HEK293 (cell line): ENCODE measurements around the gene DSG2.

Experiments used
- CTCF ChIA-PET: fragments of 350-600 bp; formaldehyde crosslinking; extraction: SDS; loops from one replicate; lab custom pipeline; 2021; ENCODE audit warnings: antibody characterized with exemption; lab: Yijun Ruan, JAX
- POLR2A ChIA-PET: fragments of 300-600 bp; formaldehyde crosslinking; extraction: SDS; loops from one replicate; lab custom pipeline; 2020; ENCODE audit warnings: antibody characterized with exemption, inconsistent platforms; lab: Yijun Ruan, JAX
- H3K27ac ChIP-seq: fragments of 200-500 bp; sonication (Bioruptor generic); 2 replicates; pipeline ENCODE4 v1.5.1; 2014; ENCODE audit warnings: low read depth, low read length, control low read depth, inconsistent platforms; ENCODE audit errors: extremely low read depth
- H3K36me3 ChIP-seq, 2 experiments: fragments of 200-500 bp in 1 of 2; sonication (Bioruptor generic) in 1 of 2; 1 replicate in 1 of 2; 2 replicates in 1 of 2; pipeline ENCODE4 v1.5.1; 2014 to 2017; ENCODE audit warnings: inconsistent platforms in 2 of 2, low read length in 2 of 2; ENCODE audit not compliant: control insufficient read depth in 2 of 2, insufficient read depth in 1 of 2
- H3K4me1 ChIP-seq: fragments of 200-500 bp; sonication (Bioruptor generic); 2 replicates; pipeline ENCODE4 v1.5.1; 2014; ENCODE audit warnings: mild to moderate bottlenecking, low read length, inconsistent platforms; ENCODE audit not compliant: control insufficient read depth, insufficient read depth
- H3K4me3 ChIP-seq: 2 replicates; pipeline ENCODE4 v1.5.1; 2011; ENCODE audit warnings: low read depth, mild to moderate bottlenecking, control low read depth, low read length, moderate library complexity
- H3K9me3 ChIP-seq: fragments of 200-500 bp; sonication (Bioruptor generic); 2 replicates; pipeline ENCODE4 v1.5.1; 2014; ENCODE audit warnings: low read depth, low read length, inconsistent platforms; ENCODE audit not compliant: control insufficient read depth, insufficient read depth
- ELK4 ChIP-seq: IDR thresholded peaks from 2 replicates; pipeline ENCODE4 v1.6.1; 2011; ENCODE audit warnings: mild to moderate bottlenecking, low read depth, low read length, borderline replicate concordance
- TCF7L2 ChIP-seq: IDR thresholded peaks from 2 replicates; pipeline ENCODE4 v1.6.1; 2011; ENCODE audit warnings: low read depth, mild to moderate bottlenecking, inconsistent platforms, low read length, moderate library complexity, borderline replicate concordance
- TSHZ1 ChIP-seq: fragments of 450-650 bp; formaldehyde crosslinking; IDR thresholded peaks from 2 replicates; pipeline ENCODE4 v1.5.1; 2016; ENCODE audit warnings: missing biosample characterization, missing genetic modification characterization, borderline replicate concordance
- ZNF112 ChIP-seq: fragments of 450-650 bp; formaldehyde crosslinking; IDR thresholded peaks from 2 replicates; pipeline ENCODE4 v1.5.0; 2017; ENCODE audit warnings: missing biosample characterization, missing genetic modification characterization
- ZNF292 ChIP-seq: fragments of 450-650 bp; formaldehyde crosslinking; IDR thresholded peaks from 2 replicates; pipeline ENCODE4 v1.5.1; 2016; ENCODE audit warnings: low read depth, missing biosample characterization, missing genetic modification characterization, borderline replicate concordance
- ZNF354C ChIP-seq: fragments of 450-650 bp; formaldehyde crosslinking; IDR thresholded peaks from 2 replicates; pipeline ENCODE4 v1.5.1; 2016; ENCODE audit warnings: missing biosample characterization, missing genetic modification characterization, low read depth, borderline replicate concordance
- ZNF398 ChIP-seq: fragments of 450-650 bp; formaldehyde crosslinking; IDR thresholded peaks from 2 replicates; pipeline ENCODE4 v1.5.1; 2017; ENCODE audit warnings: missing biosample characterization, missing genetic modification characterization
- ZNF449 ChIP-seq: fragments of 450-650 bp; formaldehyde crosslinking; IDR thresholded peaks from 2 replicates; pipeline ENCODE4 v1.5.1; 2017; ENCODE audit warnings: missing biosample characterization, mild to moderate bottlenecking, missing genetic modification characterization, moderate library complexity
- ZNF624 ChIP-seq: fragments of 450-650 bp; formaldehyde crosslinking; IDR thresholded peaks from 2 replicates; pipeline ENCODE4 v1.5.1; 2017; ENCODE audit warnings: missing biosample characterization, missing genetic modification characterization
- TF ChIP-seq, protein P1 (sequence below): fragments of 450-650 bp; formaldehyde crosslinking; IDR thresholded peaks from 2 replicates; pipeline ENCODE4 v1.5.1; 2016; ENCODE audit warnings: missing biosample characterization, missing genetic modification characterization
- TF ChIP-seq, protein P2 (sequence below): fragments of 450-650 bp; formaldehyde crosslinking; IDR thresholded peaks from 2 replicates; pipeline ENCODE4 v1.5.1; 2017; ENCODE audit warnings: missing biosample characterization, missing genetic modification characterization
- TF ChIP-seq, protein P3 (sequence below): fragments of 450-650 bp; formaldehyde crosslinking; IDR thresholded peaks from 2 replicates; pipeline ENCODE4 v1.5.1; 2016; ENCODE audit warnings: missing biosample characterization, missing genetic modification characterization

Gene DSG2

GRCh38 chr18:31558567-31558966, 60.6 kb downstream of the DSG2 start:
- no peaks in the 10 kb centered on the region for H3K36me3 ChIP-seq
- H3K27ac ChIP-seq: no peak overlapping the region
- no peaks in the 10 kb centered on the region for H3K9me3 ChIP-seq
- ChIA-PET POLR2A (no interaction called here), CTCF (interaction anchor here (0.6 to 0.7 kb wide), 3 partner anchors 56 to 599 kb away, joined by 3 to 4 read pairs (median 4); no protein-coding TSS in a partner anchor)
- H3K4me1 ChIP-seq: no peaks in the 10 kb centered on the region
- TF ChIP-seq ZNF112 (tag by site-specific recombination): no peak
- TF ChIP-seq, all 188 proteins: peak for 0
- no peak overlapping the region for H3K4me3 ChIP-seq

DNA sequence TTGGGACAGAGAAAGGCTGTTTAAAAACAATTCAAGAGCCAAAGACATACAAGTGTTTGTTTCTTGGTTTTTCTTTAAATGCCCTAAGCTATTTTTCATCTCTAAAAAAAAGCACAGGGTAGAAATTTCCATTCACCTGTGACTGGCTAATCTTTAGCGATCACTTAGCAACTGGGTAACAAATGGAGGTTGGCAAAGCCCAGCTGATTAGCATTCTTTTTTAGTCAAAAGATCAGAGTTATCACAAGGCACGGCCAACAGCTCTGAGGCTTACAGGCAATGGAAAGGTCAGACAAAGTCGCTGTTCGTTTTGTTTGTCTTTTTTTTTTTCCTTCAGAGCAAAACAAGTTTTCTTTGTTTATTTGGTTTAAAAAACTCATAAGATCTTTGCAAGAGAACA, 64.7 kb downstream of the DSG2 start:
- H3K36me3 ChIP-seq: no peaks in the 10 kb centered on the region
- H3K4me3 ChIP-seq: no peak overlapping the region
- H3K27ac ChIP-seq: no peak overlapping the region
- H3K4me1 ChIP-seq: no peaks in the 10 kb centered on the region
- TF ChIP-seq TCF7L2 (0 out of 2 replicates have a peak, but pooled peaks have one; percentile 9), ZNF292 (tag by site-specific recombination) (no peak)
- TF ChIP-seq, protein P1, sequence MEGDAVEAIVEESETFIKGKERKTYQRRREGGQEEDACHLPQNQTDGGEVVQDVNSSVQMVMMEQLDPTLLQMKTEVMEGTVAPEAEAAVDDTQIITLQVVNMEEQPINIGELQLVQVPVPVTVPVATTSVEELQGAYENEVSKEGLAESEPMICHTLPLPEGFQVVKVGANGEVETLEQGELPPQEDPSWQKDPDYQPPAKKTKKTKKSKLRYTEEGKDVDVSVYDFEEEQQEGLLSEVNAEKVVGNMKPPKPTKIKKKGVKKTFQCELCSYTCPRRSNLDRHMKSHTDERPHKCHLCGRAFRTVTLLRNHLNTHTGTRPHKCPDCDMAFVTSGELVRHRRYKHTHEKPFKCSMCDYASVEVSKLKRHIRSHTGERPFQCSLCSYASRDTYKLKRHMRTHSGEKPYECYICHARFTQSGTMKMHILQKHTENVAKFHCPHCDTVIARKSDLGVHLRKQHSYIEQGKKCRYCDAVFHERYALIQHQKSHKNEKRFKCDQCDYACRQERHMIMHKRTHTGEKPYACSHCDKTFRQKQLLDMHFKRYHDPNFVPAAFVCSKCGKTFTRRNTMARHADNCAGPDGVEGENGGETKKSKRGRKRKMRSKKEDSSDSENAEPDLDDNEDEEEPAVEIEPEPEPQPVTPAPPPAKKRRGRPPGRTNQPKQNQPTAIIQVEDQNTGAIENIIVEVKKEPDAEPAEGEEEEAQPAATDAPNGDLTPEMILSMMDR (tag by site-specific recombination): no peak
- CTCF ChIA-PET: interaction anchor here (0.6 to 6.9 kb wide), 25 partner anchors 8 to 1155 kb away, joined by 3 to 62 read pairs (median 4); no protein-coding TSS in a partner anchor
- H3K9me3 ChIP-seq: no peaks in the 10 kb centered on the region
- POLR2A ChIA-PET: interaction anchor here (0.6 kb wide), 1 partner anchor 11 kb away, joined by 4 read pairs; no protein-coding TSS in a partner anchor

- Histone ChIP-seq H3K36me3 (no peaks in the 10 kb centered on the region), H3K4me1 (no peaks in the 10 kb centered on the region), H3K9me3 (no peaks in the 10 kb centered on the region)
- CTCF ChIA-PET: interaction anchor here (0.6 to 6.9 kb wide), 34 partner anchors 9 to 1689 kb away, joined by 3 to 62 read pairs (median 4); no protein-coding TSS in a partner anchor
- no peak for TF ChIP-seq TSHZ1 (tag by site-specific recombination)
- TF ChIP-seq ZNF292 (tag by site-specific recombination): no peak
- no peak for TF ChIP-seq ZNF624 (tag by site-specific recombination)
- TF ChIP-seq, protein P2, sequence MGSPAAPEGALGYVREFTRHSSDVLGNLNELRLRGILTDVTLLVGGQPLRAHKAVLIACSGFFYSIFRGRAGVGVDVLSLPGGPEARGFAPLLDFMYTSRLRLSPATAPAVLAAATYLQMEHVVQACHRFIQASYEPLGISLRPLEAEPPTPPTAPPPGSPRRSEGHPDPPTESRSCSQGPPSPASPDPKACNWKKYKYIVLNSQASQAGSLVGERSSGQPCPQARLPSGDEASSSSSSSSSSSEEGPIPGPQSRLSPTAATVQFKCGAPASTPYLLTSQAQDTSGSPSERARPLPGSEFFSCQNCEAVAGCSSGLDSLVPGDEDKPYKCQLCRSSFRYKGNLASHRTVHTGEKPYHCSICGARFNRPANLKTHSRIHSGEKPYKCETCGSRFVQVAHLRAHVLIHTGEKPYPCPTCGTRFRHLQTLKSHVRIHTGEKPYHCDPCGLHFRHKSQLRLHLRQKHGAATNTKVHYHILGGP: no peak
- TF ChIP-seq ZNF354C: no peak
- TF ChIP-seq ZNF398: no peak
- TF ChIP-seq ZNF449 (tag by site-specific recombination): no peak
- TF ChIP-seq ELK4: no peak
- TF ChIP-seq, protein P3, sequence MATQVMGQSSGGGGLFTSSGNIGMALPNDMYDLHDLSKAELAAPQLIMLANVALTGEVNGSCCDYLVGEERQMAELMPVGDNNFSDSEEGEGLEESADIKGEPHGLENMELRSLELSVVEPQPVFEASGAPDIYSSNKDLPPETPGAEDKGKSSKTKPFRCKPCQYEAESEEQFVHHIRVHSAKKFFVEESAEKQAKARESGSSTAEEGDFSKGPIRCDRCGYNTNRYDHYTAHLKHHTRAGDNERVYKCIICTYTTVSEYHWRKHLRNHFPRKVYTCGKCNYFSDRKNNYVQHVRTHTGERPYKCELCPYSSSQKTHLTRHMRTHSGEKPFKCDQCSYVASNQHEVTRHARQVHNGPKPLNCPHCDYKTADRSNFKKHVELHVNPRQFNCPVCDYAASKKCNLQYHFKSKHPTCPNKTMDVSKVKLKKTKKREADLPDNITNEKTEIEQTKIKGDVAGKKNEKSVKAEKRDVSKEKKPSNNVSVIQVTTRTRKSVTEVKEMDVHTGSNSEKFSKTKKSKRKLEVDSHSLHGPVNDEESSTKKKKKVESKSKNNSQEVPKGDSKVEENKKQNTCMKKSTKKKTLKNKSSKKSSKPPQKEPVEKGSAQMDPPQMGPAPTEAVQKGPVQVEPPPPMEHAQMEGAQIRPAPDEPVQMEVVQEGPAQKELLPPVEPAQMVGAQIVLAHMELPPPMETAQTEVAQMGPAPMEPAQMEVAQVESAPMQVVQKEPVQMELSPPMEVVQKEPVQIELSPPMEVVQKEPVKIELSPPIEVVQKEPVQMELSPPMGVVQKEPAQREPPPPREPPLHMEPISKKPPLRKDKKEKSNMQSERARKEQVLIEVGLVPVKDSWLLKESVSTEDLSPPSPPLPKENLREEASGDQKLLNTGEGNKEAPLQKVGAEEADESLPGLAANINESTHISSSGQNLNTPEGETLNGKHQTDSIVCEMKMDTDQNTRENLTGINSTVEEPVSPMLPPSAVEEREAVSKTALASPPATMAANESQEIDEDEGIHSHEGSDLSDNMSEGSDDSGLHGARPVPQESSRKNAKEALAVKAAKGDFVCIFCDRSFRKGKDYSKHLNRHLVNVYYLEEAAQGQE: no peak
- TF ChIP-seq, all 188 proteins: peak for 0
- no peak overlapping the region for H3K27ac ChIP-seq
- POLR2A ChIA-PET: no interaction called here
- H3K4me3 ChIP-seq: no peak overlapping the region
Observed at GRCh38 chr18:31563778-31564177, 65.8 kb downstream of the DSG2 start.
